ENCODE results near the gene PHTF2.

The PHTF2 gene

DNA sequence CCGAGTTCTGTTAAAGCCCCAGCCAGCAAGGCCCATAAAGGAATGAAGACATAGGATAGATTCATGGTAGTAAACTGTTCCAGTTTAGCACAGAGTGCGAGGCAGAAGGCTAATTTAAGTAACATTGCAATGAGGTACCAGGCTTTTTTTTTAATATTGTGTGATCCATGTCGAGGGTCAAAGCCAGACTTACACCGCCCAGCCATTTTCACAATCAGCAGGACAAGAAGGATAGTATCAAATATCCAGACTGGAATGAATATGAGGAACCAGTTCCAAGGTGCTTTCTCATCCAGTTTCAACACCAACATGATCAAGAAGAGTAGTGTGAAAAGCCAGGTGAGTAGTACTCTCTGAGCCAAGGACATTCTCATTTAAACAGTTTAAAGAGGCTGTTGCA lies 4.6 kb upstream of the PHTF2 start:
- DNase-seq (ENCODE audit: low read depth): no peak

DNA sequence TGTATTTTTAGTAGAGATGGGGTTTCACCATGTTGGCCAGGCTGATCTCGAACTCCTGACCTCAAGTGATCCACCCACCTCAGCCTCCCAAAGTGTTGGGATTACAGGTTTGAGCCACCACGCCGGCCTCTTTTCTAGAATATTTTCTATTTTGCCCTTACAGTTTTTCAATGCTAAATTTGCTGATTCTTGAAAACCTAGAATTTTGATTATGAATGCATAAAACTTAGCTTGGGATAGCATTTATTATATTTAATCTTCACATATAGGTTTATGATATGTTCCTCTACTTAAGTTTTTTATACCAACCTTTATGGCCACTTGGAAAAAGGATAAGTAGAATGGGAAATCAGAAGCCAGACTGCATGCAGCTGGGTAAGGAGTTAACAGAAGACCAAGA lies 2.5 kb upstream of the PHTF2 start:
- no peak for DNase-seq (ENCODE audit: low read depth)

DNA sequence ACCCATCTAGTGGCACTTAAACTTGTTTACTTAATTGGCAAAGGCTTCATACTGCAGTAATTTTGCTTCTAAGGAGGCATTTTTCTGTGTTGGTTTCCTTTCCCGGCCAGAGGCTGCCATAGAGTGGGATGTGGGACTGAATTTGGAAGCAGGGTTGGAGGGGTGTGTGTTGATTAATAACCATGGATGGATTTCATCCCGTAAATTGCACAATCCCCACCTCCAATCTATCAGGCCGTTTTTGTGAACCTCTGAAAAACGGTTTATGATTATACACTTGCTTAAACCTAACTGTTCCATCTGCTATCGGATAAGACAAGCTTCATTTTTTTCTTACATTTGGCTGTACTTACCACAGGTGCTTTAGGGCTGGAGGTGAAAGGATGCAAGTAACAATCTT lies 1.6 kb upstream of the PHTF2 start:
- DNase-seq (ENCODE audit: low read depth): no peak

DNA sequence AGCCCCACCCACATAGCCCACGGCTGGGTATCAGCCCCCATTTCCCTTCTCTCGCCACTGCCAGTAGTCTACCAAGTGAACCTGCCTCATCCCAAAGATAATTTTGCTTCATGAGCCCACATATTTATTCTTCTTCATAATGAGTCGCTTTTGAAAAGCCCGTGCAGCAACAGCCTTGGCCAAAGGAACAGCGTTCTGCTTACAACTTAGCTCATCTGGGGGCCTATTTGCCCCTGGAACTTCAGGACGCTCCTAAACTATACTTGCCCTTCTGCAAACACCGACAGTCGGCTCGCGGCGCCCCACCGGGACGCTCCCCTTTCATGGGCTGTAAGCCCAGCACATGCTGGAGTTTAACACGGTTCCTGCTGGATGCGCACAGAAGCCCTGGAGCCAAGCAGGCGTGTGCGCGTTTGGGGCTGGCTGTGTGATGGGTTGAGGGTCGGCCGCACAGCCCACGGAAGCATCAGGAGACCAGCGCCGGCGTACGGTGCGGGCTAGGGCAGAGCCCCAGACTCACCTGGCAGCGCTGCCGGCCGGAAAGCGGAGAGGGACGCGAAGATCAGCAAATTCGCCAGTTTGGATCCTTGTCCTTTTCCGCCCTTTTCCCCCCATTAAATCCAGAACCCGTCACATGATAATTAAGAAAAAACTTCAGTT lies 709 bp upstream of the PHTF2 start:
- no peak for DNase-seq (ENCODE audit: low read depth)

DNA sequence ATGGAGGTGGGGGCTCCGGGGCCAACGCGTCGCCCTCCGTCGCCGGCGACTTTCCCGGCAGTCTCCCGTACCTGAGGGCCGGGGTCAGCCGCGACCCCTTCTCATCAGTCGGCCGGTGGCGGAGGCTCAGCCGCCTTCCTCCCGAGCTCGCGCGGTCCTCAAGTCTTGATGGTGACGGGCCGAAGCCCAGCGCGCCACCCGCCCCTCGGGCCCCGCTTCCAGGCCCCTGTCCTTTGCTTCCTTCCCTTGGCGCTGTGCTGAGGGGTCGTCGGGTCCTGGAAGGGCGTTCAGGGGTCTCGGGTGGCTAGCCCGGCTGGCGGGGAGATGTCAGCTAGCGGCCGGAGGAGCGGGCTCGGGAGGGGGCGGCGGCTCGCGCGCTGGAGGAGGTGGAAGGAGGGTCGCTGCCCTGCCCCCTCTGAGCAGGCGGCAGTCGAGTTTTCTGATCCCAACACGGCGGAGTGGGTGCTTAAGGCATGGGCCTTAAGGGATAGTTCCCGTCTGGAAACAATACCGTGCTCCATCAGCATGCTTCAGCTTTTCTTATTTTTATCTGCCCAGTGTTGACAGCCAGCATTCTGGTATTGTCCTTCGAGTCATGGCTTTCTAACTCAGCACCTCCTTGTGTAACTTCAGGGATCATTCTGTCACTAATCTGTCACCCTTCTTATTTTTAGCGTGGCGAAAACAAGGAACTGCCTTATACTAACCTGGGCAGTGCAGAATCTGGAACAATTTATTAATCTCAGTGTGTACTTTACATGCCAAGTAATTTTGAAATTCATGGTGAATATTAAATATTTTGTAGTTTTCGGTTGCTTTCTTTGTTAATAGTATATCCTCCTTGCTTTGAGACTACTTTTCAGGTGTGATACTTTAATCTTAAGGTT lies 748 bp downstream of the PHTF2 start:
- no peak for DNase-seq (ENCODE audit: low read depth)

DNA sequence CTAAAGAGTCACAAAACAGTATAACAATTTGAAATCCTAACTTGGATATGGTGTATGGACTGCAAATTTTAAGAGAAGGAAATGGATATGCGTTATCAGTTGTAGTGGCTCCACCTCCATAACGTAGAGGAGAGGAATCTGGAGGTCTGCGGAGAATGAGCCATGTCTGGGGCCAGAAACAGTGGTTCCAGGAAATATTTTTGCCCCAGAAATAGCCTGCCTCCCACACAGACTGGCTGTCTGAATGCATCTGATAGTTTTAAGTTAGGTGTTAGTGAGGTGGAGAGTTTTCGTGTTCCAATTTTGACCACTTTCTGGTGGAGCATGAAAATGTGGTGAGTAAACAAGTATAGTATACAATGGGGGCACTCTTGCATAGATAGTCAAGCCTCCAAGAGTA lies 1.6 kb downstream of the PHTF2 start:
- DNase-seq (ENCODE audit: low read depth): no peak

DNA sequence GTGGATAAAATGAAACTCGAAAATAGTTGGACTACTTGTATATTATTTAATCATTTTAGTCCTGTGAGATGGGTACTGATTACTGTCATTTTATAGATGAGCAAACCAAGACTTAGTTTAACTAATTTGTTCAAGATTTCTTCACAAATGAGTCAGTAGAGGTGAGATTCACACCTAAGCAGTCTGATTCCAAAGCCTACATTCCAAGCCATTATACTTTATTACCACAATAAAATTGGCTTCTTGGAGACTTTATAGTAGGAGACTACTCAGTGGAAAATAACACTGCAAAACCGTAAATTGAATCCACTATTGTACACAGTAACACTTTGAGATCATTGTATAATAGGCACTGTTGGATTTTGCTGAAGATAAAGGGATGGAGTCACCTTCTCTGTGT lies 2.2 kb downstream of the PHTF2 start:
- DNase-seq (ENCODE audit: low read depth): no peak

DNA sequence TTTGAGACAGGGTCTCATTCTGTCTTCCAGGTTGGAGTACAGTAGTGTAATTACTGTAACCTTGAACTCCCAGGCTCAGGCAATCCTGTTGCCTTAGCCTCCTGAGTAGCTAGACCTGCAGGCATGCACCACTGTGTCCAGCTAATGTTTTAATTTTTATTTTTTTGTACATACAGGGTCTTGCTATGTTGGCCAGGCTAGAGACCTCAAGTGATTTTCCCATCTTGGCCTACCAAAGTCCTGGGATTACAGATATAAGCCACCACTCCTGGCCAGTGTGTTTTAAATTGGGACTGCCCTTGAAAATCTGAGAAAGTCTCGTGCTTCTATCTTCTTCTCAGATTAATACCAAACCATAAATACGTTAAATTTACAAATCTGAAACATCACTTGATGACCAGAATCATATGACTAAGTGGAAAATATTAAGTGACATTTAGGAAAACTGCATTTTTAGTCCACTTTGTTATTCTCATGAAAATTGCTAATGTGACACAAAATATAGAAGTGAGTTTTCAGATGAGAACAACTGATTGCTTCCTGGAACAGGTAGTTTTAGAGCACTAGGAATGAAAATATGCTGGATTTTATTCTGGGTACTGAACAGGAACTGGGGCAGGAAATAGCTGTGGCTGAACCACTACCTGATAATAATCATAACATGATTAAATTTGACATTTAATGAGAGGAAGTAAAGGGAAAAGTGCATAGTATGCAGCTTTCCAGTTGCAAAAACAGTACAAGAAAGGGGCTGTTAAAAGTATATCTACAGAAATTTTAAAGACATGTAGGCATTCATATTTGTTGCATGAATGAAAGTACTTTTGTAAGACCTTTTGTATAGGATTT lies 4.2 kb downstream of the PHTF2 start:
- DNase-seq (ENCODE audit: low read depth): no peak

DNA sequence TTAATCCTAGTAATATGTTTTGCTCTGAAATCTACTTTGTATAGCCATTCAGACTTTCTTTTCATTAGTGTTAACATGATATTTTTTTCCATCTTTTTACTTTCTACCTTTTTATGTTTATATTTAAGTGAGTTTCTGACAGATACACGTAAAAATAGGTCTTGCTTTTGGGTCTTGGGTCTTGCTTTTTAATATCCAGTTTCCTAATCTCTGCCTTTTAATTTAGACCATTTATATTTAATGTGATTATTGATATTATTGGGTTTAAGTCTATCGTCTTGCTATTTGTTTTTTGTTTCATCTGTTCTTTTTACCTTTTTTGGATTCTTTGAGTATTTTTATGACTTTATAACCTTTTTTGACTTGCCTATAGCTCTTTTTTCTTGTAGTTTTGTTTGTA lies 7.9 kb downstream of the PHTF2 start:
- no peak for DNase-seq (ENCODE audit: low read depth)

DNA sequence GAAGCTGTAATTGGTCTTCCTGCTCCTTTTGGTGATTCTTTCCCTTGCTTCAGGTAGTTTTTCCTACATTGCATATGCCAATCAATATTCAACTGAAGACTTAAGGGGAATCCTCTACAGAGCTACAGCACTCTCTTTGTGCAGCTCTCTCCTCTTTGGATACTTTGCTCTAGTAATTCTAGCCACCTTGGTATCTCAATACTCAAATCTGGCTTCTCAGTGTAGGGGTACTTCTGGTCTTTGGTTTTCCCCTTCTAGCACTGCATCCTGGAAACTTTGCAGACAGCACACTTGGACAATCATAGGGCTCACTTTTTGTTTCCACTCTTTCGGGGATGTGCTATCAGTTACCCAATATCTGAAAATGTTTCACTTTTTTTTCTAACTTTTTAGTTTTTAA lies 9.9 kb downstream of the PHTF2 start:
- DNase-seq (ENCODE audit: low read depth): no peak

DNA sequence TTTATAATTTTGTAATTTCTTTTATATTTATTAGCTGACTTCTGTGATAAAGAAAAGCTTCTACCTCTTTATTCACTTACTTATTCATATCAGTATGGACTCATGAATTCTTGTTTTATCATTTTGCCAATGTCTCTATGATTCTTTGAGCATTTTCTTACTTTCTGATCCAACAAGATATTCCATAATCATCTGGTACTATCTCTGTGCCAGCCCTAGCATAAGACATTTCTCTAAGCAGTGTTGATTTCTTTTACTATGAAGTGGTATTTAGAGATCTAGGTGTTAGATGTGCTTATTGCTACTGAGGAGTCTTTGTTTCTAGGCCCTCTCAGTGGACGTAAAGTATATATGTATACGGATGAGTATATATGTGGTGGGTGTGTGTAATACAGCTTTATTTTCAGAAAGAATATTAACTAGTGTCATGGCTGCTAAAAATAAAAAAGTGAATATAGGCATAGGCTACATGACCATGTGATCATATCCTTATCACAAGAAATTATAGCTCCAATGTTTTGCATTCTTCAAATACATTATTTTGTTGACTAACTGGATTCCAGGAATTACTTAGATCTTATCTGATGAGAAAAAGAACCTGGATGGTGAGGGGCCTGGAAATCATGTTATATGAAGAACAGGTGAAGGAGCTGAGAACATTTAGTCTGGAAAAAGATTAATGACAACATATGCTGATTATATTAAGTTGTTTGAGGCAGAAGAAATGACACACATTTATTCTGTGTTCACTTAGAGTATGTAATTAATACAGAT lies 13.1 kb downstream of the PHTF2 start:
- DNase-seq (ENCODE audit: low read depth): no peak

DNA sequence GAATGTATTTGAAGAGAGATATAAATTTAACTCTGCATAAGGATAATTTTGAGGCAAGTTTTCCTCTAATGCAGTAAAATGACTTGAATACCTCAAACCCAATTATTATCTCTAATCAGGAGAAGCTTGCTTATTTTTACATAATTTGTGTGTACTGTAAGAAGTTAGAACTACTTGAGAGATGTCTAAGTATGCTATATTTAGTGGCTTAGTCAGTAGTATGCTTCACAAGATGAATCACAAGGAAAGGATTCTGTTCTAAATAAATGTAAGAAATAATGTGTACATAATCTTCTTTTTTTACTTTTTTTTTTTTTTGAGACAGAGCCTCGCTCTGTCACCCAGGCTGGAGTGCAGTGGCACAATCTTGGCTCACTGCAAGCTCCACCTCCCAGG lies 13.7 kb downstream of the PHTF2 start:
- no peak for DNase-seq (ENCODE audit: low read depth)

DNA sequence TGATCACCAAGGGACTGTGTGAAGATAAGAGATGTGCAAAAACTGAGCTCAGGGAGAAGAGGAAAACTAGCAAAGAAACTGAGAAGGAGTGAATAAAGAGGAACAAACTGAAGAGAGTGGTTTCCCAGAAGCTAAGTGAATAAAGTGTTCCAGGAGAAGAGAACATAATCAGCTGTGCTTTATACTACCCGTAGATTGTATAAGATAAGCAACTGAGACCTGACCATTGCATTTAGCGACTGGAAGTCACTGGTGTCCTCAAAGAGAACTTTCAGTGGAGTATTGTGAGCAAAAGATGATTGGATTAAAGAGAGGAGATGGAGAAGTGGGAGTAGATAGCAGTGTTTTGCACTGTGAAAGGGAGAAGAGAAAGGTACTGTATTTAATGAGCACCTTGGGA lies 14.6 kb downstream of the PHTF2 start:
- DNase-seq (ENCODE audit: low read depth): no peak

DNA sequence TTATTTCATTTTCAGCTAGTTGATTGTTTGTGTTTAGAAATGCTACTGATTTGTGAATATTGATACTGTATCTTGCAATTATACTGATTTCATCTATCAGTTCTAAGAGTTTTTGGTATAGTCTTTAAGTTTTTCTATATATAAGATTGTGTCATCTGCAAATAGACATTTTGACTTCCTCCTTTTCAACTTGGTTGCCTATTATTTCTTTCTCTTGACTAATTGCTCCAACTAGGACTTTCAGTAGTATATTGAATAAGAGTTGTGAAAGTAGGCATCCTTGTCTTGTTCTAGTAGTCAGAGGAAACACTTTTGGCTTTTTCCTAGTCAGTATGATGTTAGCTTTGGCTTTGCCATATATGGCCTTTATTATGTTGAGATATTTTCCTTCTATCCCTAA lies 20.4 kb downstream of the PHTF2 start:
- DNase-seq (ENCODE audit: low read depth): no peak

DNA sequence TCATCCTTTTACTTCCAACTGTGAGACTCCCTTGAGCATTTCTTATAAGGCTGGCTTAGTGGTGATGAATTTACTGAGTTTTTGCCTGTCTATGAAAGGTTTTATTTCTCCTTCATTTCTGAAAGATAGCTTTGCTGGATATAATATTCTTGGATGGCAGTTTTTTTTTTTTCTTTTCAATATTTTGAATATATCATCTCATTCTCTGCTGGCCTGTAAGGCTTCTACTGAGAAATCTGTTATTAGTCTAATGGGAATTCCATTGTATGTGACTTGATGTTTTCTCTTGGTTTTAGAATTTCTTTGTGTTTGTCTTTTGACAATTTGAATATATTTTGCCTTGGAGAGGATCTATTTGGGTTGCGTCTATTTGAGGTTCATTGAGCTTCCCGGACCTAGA lies 22.4 kb downstream of the PHTF2 start:
- no peak for DNase-seq (ENCODE audit: low read depth)

DNA sequence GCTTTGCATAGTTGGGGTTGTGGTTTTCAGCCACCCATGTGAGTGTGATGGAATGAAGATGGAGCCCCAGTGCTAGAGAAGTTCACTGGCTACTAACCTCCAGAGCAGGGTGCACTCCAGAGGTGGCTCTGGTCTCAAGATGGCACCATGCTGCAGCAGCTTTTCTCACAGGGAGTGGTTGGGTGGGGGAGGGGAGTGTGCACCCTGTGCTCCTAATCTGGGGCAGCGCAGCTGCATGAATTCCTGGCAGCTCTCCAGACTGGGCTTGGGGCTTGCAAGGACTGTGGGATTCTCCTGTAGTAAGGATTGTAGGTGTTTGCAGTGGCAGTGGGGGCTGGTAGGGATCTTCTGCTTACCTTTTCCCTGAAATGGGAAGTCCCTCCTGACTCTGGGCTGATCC lies 23.7 kb downstream of the PHTF2 start:
- DNase-seq (ENCODE audit: low read depth): no peak

DNA sequence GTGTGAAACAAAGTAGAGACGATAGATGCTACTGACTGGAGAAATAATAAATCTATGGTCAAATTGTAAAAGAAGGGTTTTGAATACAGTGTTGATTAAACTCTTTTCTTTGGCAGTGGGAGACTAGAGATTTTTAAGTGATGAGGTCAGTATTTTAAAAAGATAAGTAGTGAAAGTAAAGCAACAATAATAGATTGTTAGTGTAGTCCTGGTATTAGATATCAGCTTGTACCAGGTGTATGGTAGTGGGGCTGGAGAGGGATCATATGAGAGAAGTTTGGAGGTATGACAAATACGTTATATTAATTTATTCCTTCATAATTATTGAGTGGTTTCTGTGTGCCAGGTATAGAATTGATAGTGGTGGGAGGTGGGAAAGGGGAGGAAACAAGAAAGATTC lies 25.2 kb downstream of the PHTF2 start:
- no peak for DNase-seq (ENCODE audit: low read depth)

DNA sequence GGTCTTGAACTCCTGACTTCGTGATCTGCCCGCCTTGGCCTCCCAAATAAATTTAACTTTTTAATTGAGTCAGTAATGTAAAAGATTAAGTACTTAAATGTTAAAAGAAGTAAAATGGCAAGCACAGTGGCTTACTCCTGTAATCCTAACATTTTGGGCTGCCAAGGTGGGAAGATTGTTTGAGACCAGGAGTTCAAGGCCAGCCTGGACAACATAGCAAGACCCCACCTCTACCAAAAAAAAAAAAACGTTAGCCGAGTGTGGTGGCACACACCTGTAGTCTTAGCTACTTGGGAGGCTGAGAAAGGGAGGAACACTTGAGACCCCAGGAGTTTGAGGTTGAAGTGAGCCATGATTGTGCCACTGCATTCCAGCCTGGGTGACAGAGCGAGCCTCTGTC lies 26.1 kb downstream of the PHTF2 start:
- no peak for DNase-seq (ENCODE audit: low read depth)

DNA sequence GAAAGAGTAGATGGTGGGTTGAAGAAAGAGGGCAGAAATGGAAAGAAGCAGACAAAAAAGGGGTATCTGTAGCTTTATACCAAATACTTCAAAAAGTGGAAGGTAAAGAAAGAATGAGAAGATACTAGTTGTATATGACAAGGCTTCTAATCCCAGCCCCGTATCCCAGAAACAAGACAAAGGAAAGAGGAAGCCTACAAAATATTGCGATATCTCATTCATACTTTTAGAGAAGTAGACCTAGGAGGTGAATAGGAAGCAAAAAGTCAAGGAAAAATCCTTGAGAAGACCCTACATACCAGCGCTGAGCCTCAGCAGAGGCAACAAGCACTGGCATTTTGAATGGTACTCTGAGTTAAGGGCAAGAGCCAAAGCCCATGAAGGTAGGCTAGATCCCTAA lies 26.6 kb downstream of the PHTF2 start:
- no peak for DNase-seq (ENCODE audit: low read depth)

DNA sequence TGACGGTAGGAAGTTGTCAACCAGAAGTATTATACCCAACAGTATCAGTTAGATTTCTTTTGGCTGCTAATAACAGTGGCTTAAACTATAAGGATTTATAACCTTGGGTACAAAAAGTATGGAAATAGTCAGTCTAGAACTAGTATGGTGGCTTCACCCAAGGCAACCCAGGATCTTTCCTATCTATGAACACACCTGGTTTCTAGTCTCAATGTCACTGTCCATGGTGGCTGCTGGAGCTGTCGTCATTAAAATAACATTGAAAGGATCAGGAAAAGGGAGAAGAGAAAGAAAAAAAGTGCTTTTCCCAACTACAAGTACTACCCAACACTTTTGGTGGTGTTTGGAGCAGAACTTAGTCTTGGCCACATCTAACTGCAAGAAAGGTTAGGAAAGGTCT lies 27.7 kb downstream of the PHTF2 start:
- DNase-seq (ENCODE audit: low read depth): no peak

DNA sequence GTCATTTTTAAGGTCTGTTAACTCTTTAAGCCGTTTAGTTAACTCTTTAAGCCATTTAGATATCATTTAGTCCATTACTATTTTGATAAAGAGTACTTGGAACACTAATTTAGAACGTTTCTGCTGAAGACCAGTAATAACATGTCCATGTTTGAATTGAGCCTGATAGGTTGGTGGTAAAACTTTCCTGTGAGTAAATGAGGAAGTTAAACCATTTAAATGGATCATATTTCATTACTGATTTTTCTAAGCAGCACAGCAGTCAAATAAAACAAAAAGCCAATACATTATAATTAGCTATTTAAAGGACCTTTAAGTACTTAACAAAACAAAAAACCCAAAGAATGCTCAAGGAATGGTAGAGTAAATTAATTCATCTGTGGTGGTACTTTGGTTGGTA lies 29.4 kb downstream of the PHTF2 start:
- DNase-seq (ENCODE audit: low read depth): no peak
